ENCODE measurements around the gene MLN. TPM values are rescaled to one million over a fixed set of nuclear protein-coding genes. Genes with fewer than 3 reads are reported as not detected.

Gene MLN
- total RNA-seq, 4 donors from 2014 or later: not detected

DNA sequence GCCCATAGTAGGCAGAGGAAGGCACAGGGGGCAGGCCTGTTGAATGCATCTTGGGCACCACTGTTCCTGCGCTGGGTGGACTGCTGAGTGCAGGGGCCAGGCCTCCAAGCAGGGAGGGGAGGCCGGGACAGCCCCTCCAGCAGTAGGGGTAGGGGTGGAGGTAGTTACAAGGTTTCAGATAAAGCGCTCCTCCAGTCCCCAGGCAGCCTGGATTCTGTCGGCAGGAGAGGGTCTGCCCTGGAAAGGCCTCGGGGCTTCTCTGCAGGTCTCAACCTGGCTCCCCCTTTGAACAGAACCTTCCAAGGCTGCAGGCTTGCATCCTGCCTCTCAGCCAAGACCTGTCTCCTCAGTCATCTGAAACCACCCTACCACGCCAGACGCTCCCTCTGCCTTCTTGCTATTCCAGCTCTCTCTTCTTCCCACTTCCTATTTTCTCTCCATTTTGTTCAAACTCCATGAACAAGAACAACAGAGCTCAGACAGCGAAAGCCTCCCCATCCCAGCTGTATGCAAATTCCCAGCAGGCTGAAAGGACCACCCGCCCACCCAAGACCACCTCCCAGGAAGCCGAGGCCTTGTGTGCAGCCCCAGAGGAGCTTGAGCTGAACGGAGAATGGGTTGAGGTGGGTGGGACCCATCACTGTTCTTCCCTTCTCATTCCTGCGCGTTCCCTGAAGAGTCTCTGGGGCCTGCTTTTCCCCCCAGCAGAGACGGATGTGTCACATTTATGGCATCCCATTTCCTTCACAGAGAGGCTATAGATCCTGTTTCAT is 1.4 kb downstream of the MLN start:
- H3K4me3 ChIP-seq (ENCODE audit: low read depth, poor library complexity, severe bottlenecking): no peak overlapping the region
- WGBS, 2 donors: 68 to 74% methylated on average over 14 of the region's 14 CpGs
- intact Hi-C loops (cut with DNase I; ENCODE audit: low total_unique reads): no loop called here
- TF ChIP-seq, protein P1, sequence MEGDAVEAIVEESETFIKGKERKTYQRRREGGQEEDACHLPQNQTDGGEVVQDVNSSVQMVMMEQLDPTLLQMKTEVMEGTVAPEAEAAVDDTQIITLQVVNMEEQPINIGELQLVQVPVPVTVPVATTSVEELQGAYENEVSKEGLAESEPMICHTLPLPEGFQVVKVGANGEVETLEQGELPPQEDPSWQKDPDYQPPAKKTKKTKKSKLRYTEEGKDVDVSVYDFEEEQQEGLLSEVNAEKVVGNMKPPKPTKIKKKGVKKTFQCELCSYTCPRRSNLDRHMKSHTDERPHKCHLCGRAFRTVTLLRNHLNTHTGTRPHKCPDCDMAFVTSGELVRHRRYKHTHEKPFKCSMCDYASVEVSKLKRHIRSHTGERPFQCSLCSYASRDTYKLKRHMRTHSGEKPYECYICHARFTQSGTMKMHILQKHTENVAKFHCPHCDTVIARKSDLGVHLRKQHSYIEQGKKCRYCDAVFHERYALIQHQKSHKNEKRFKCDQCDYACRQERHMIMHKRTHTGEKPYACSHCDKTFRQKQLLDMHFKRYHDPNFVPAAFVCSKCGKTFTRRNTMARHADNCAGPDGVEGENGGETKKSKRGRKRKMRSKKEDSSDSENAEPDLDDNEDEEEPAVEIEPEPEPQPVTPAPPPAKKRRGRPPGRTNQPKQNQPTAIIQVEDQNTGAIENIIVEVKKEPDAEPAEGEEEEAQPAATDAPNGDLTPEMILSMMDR (IDR thresholded peaks at IDR 0.05): no peak
- TF ChIP-seq POLR2A (IDR thresholded peaks at IDR 0.05): no peak
- DNase-seq (ENCODE audit: low spot score in 2 of 2): no peak

DNA sequence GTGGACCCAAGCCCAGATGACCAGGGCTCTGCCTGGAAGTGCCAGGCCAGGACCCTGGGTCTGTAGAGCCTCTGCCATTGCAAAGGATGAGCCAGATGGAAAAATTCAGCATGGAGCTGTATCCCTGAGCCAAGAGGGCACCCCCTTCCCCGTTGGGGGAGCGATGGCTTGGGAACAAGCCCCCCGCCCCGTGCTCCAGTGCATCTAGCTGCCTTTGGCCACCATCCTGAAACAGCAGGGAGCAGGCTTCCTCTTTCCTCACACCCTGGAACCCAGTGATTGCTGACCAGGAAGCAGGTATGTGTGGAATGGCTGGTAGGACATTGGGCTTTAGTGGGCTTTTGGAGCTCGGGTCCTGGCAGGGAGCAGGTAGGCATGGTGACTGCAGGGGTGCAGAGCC is 2.2 kb downstream of the MLN start:
- TF ChIP-seq POLR2A (IDR thresholded peaks at IDR 0.05): no peak
- TF ChIP-seq, protein P1 (IDR thresholded peaks at IDR 0.05): no peak
- WGBS, 2 donors: 77 to 88% methylated on average over 5 of the region's 5 CpGs
- DNase-seq (ENCODE audit: low spot score in 2 of 2): no peak

DNA sequence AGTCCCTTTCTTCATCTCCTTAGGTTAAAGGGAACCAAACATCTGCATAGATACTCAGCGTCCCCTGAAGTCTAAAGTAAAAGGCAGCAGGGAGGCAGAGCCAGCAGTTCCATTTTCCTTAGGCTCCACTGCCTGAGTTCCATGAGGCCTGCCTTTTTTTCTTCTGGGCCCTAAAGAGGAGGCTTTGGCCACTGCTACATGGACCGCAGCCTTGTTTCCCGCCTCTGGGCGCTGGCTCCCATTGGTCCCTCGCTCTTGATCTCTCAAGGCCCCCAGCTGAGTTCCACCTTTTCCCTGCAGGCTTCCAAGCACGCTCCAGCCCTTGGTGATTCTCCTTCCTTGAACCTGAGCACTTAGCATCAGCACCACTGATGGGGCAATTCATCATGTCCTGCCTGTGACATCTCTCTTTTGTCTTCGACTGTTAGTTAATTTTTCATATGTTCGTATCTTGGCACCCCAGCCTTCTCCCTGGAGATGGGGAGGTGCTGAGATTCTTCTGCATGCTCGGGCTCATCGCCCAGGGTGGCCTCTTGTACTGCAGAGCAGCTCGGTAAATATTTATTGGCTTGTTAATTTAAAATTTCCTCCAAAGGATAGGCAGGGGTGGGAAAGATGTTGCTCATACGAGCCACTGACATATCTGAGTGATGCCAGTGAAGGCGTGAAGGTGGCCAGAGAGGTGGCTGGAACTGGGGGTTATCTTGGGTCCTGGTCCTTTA is 3.4 kb downstream of the MLN start:
- DNase-seq (ENCODE audit: low spot score in 2 of 2): no peak
- no peak for TF ChIP-seq POLR2A (IDR thresholded peaks at IDR 0.05)
- TF ChIP-seq, protein P1 (IDR thresholded peaks at IDR 0.05): no peak
- no peak overlapping the region for H3K4me3 ChIP-seq (ENCODE audit: low read depth, poor library complexity, severe bottlenecking)
- 80 to 85% methylated on average over 13 of the region's 13 CpGs for WGBS, 2 donors
- intact Hi-C loops (cut with DNase I; ENCODE audit: low total_unique reads): no loop called here

More for the DNA sequence above, 2.2 kb downstream of the MLN start:
- intact Hi-C loops (cut with DNase I; ENCODE audit: low total_unique reads): no loop called here
- H3K4me3 ChIP-seq (ENCODE audit: low read depth, poor library complexity, severe bottlenecking): no peak overlapping the region

- intact Hi-C loops (cut with DNase I; ENCODE audit: low total_unique reads): no loop called here
- WGBS, 2 donors: 63 to 71% methylated on average over 4 of the region's 4 CpGs
Measured at GRCh38 chr6:33799454-33800113, 4.2 kb downstream of the MLN start.

GRCh38 chr6:33798343-33798848 is 5.4 kb downstream of the MLN start:
- 86 to 87% methylated on average over 13 of the region's 13 CpGs for WGBS, 2 donors
- intact Hi-C loops (cut with DNase I; ENCODE audit: low total_unique reads): no loop called here
- no peak for DNase-seq (ENCODE audit: low spot score in 2 of 2)
- no peak for TF ChIP-seq POLR2A (IDR thresholded peaks at IDR 0.05)
- no peak overlapping the region for H3K4me3 ChIP-seq (ENCODE audit: low read depth, poor library complexity, severe bottlenecking)

More at GRCh38 chr6:33799454-33800113, 4.2 kb downstream of the MLN start:
- no peak for TF ChIP-seq POLR2A (IDR thresholded peaks at IDR 0.05)
- TF ChIP-seq, protein P1 (IDR thresholded peaks at IDR 0.05): no peak
- DNase-seq (ENCODE audit: low spot score in 2 of 2): no peak
- H3K4me3 ChIP-seq (ENCODE audit: low read depth, poor library complexity, severe bottlenecking): no peak overlapping the region
